Placental pericyte (primary cell): Measurements from ENCODE around the gene EPB41L1. TPM values are rescaled to one million over a fixed set of nuclear protein-coding genes. Genes with fewer than 3 reads are reported as not detected.

Experiments used
- total RNA-seq: library from RNA; depleted of rRNA; stranded (reverse); fragments of >200 nt; gene quantifications from 2 replicates; pipeline ENCODE4 v1.2.3, GENCODE V29; 2012

Gene EPB41L1
- 5.0 and 12.0 TPM in 2 replicates for total RNA-seq

DNA sequence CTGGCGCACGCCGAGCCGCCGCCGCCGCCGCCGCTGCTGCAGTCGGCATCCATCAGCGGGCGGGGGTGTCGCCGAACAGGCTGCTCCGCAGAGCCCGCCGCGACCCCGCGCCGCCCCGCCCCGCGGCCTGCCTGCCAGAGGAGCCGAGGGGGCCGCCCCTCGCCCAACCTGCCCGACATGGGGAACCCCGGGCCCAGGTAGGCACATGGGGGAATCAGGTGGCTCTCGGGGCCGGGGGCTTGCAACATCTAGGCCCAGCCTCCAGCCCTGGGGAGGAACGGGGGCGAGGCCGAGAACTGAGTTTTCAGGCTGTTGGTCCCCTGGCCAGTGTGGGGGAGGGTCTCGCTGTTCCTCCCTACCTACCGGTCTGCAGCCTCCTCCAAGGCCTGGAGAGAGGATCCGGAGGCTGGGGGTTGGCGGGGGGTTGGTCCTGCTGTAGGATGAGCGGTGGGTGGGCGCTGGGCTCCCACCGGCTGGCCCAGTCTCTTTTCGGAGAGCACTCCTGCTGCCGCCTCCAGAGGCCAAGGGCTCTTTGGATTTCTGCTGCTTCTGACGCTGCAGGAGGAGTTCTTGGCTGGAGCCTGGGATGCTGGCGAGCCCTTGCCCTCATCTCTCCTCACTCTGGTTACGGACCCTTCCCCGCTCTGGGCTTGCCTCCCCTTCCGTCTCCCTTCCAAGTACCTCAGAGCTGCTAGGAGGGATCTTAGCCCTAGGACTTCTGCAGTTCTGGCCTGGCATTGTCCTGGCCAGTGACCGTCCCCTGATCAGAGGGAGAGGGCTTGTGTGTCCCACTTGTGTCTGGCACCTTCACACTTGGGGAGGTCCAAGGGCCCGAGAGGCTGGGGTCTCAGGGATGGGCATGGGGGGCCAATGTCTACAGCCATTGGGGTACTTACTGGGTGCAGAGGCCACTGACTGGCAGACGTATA, at the start of gene EPB41L1:
EPB41L1 (plus strand) TSS at position 41 of the 929 bp plus-strand sequence. CDS start 19,038 bp downstream, outside the sequence.

DNA sequence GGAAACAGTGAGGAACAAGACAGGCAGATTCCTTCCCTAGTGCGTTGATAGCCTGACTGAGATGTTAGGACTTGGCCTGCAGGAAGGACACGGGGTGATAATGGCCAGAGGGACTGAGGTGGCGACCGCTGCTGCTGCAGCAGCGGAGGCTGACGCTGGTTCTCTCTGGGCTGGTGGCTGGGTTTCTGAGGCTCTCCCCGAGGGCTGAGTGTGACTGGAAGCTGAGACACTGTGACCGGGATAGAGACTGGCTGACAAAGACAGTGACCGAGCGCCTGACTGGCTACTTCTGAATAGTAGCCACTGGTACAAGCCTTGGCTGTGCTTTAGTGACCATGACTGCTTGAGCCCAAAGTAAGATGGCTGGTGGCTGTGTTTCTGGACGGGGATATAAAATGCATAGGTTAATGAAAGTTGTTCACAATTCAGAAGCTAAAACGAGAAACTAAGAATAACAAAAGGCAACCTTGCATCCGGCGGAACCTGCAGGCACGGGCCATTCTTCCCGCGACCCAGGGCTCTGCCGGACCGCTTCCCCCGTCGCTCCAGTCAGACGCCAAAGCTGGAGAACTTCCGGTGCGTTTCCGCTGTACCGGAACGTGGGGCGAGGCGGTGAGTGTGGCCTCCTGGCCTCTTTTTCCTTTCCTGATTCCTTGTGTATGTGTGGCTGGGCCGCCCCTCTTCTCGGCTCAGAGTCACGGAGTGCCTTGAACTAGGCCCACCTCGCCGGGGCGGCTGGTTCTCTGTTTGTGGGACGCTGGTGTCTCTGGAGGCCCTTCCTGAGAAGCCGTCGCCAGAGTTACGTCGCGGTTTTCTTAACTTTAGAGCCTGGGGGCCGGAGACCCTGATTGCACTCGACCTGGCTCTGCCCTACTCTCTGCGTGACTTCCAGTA, 81.6 kb downstream of the EPB41L1 start, which contains the start of gene AAR2:
AAR2 (plus strand) TSS at position 587 of the 894 bp plus-strand sequence. CDS start 3,391 bp downstream, outside the sequence.

Other genes starting within 250 kb of the EPB41L1 start
- gene SCAND1, start 200.2 kb upstream of the EPB41L1 start, total RNA-seq: 61.1 and 80.8 TPM in 2 replicates
- 1.1 and 2.3 TPM in 2 replicates for gene CNBD2, start 186.2 kb upstream of the EPB41L1 start, total RNA-seq
- 22.8 and 36.1 TPM in 2 replicates for gene AAR2, start 81.7 kb downstream of the EPB41L1 start, total RNA-seq
- 28.4 and 42.7 TPM in 2 replicates for gene DLGAP4, start 151.6 kb downstream of the EPB41L1 start, total RNA-seq